ENCODE measurements around the gene SPRN.

- no peak for TF ChIP-seq POLR2A (IDR thresholded peaks at IDR 0.05)
- no peak for TF ChIP-seq CTCF (IDR thresholded peaks at IDR 0.05)
These were observed 44.4 kb downstream of the SPRN start for GRCh38 chr10:133379801-133380666.

Measured in heart left ventricle (tissue), 13 donors.